GM20000 (cell line): ENCODE data around the gene PSORS1C1.

ENCODE experiments used
- DNase-seq: peaks from one replicate; pipeline ENCODE4 v3.0.0; 2012; ENCODE audit warnings: low spot score
- CTCF ChIP-seq: IDR thresholded peaks from 2 replicates; pipeline ENCODE4 v1.5.1; 2012; ENCODE audit warnings: mild to moderate bottlenecking, control low read depth; ENCODE audit errors: extremely low read depth, missing control alignments

The PSORS1C1 gene

DNA sequence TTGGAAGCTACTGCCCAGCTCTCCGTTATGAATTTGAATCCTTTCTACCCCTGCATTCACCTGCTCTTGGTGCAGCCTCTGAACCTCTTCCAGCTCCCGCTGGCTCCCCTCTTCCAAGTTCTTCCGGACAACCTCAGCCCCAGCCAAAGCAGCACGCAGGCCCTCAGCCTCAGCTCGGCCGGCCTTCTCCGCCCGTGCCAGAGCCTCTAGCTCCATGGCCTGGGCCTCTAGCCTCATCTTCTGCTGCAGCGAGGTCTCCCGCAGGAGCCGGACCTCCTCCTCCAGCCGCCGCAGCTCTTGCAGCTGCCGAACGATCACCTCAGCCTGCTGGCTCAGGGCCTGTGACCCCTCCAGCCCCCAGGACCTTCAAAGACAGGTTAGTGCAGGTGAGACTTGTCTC is 39.8 kb downstream of the PSORS1C1 start:
- DNase-seq, result no peak
- no peak for TF ChIP-seq CTCF

DNA sequence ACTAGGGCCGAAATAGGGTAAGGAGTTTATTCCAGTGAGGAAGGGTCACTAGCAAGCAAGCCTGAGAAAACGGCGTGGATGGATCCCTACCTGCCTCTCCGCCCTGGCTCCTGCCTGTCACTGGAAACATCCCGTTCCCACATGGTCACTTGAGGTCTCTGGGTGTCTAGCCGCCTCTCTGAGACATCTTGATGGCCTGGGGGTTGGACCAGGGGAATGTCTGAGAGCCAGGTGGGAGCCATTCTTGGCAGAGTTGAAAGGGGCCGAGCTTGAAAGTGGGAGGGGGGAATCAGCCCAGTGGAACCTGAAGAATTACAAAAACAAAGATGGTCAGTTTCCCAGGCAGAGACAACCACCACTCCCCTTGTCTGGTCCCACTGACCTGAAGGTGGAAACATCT is 42.0 kb downstream of the PSORS1C1 start:
- no peak for TF ChIP-seq CTCF
- no peak for DNase-seq

- no peak for TF ChIP-seq CTCF
- DNase-seq, result no peak
These were observed 43.0 kb downstream of the PSORS1C1 start, which contains the start of gene CCHCR1 for GRCh38 chr6:31157513-31158139. CCHCR1 (minus strand) TSS chr6:31157802; CDS start chr6:31157600, 202 bp downstream.

DNA sequence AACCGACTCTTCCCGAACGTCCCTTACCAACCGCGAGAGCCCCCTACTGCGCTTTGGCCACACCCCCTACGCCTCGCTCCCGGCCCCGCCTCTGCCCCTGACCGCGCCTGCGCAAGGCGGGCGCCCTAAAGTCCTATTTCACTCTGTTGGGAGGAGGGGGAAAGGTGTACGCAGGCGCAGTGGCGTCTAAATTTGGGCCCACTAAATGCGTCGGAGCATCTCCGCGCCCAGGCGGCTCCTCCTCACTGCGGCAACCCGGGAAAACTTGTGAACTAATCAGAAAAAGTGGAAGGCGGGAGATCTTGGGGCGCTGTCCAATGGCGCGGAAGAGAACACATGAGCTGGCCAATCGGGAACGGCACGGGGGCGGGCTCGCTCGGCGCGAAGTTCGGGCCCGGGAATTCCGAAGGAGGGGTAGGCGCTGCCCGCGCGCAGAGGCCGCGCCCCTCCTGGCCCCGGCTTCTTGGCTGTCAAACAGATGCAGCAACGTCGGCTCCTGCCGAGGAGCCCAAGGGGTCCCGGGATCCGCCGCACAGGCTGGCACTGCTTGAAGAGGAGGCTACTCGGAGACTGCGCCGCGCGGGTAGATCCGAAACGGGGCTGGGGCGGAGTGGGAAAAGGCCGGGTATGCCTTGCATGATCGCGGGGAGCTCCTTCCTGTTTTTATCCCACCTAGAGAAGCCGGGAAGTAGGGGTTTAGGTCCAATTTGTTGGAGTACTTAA is 43.7 kb downstream of the PSORS1C1 start, which contains the start of gene TCF19:
Gene TCF19, plus strand, starts transcription at position 450 of the 723 bp plus-strand sequence. CDS start 881 bp downstream, outside the sequence.
- peak; percentile 99 for DNase-seq
- no peak for TF ChIP-seq CTCF

DNA sequence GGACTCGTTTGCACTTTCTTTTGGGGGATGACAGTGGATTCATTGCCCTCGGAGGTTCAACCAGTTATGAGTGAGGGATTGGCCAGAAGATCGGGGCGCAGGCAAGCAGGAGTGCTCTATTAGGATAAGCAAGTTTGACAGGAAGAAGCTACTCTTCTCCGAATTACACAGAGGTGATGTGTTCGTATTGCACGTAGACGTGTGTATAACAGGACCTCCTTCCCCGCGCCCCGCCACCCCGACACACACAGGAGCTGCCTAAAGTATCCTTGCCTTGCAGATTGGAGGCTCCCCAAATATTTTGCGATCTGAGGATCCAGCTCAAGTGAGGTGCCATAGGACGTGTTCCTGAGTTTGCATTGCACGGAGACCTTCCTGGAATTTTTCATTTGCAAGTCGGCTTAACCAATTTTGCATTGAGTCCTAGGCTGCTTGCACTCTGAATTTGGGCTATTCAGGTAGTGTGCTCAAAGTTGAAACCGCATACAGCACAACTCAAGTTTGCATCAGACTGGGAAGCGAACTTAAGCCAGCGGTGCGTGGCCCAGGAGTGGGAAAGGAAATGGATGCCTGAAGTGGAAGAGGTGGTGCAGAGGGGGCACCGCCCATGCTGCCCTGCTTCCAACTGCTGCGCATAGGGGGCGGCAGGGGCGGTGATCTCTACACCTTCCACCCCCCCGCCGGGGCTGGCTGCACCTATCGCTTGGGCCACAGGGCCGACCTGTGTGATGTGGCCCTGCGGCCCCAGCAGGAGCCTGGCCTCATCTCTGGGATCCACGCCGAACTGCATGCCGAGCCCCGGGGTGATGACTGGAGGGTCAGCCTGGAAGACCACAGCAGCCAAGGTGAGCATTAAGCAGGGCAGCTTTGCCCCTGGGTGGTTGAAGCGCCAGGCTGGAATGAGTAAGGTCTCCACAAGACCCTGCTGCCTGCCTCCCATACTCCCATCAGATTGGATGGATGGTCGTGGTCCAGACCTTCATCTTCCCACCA is 44.6 kb downstream of the PSORS1C1 start:
- no peak for TF ChIP-seq CTCF
- no peak for DNase-seq

DNA sequence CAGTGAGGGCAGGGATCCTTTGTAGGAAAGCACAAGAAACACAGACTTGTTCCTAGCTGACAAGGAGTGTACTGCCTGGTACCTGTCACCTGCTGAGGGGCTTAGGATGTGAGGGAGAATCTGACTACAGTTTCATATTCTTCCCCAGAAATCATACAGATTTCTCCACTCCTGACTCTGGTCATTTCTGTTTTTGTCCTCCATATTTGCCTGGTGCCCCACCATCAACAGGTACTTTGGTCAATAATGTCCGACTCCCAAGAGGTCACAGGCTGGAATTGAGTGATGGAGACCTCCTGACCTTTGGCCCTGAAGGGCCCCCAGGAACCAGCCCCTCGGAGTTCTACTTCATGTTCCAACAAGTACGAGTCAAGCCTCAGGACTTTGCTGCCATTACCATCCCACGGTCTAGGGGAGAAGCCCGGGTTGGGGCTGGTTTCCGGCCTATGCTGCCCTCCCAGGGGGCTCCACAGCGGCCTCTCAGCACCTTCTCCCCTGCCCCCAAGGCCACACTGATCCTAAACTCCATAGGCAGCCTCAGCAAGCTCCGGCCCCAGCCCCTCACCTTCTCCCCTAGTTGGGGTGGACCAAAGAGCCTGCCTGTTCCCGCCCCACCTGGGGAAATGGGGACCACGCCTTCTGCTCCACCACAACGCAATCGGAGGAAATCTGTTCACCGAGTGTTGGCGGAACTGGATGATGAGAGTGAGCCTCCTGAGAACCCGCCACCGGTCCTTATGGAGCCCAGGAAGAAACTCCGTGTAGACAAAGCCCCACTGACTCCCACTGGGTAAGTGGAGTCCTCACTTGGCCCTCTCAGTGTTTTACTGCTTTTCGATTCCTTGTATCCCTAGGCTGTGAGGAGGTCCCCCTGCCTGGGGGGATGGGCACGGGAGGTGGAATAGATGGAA is 46.9 kb downstream of the PSORS1C1 start:
- no peak for TF ChIP-seq CTCF
- DNase-seq, result no peak
